K562 (cell line): ENCODE measurements around the gene TEX35. TPM values are rescaled to one million over a fixed set of nuclear protein-coding genes. Genes with fewer than 3 reads are reported as not detected.

Experiments
- ATAC-seq: fragments of 200-7000 bp; cut with Tn5 transposase; 3 replicates; pipeline ENCODE4 v1.9.1; 2020; ENCODE audit warnings: moderate library complexity
- BruUV-seq: library from RNA; stranded (reverse); fragments of 400-500 nt; replicated peaks from 2 replicates; lab custom pipeline; 2021; lab: Mats Ljungman, UMichigan
- CTCF ChIA-PET: fragments of 300-600 bp; formaldehyde crosslinking; extraction: SDS; loops from one replicate; lab custom pipeline; 2021; ENCODE audit warnings: low intra/inter-chr PET ratio; lab: Yijun Ruan, JAX
- POLR2A ChIA-PET: fragments of 300-600, 350-650 bp; sonication (Branson Sonifier 250); formaldehyde crosslinking; extraction: SDS; loops from one replicate; lab custom pipeline; 2021; ENCODE audit warnings: antibody characterized with exemption, inconsistent platforms; lab: Yijun Ruan, JAX
- DNase-seq, 4 experiments: peaks; one replicate each; pipeline versions ENCODE4 v3.0.0 to v3.0.0-alpha.2; 2011 to 2018; ENCODE audit warnings: low spot score in 3 of 4, mixed read lengths in 3 of 4; ENCODE audit errors: extremely low read depth in 1 of 4
- FAIRE-seq: peaks from 2 replicates; lab custom pipeline; 2011; peaks lifted over from hg19 to GRCh38; lab: Jason Lieb, UNC
- H2AFZ ChIP-seq: 2 replicates; pipeline ENCODE4 v1.6.0; 2011; ENCODE audit warnings: low read depth, low read length, control low read depth, inconsistent platforms
- H3K27ac ChIP-seq: fragments of 200-600 bp; 3 replicates; pipeline ENCODE4 v1.8.0; 2011; ENCODE audit warnings: low read depth, mild to moderate bottlenecking, control low read depth, inconsistent platforms, low read length, moderate library complexity, mixed read lengths; ENCODE audit errors: extremely low read depth
- H3K27me3 ChIP-seq, 2 experiments: fragments of 300-600 bp in 1 of 2; 2 replicates in 1 of 2; 3 replicates in 1 of 2; pipeline versions ENCODE4 v1.6.0 to v1.8.0; 2011; ENCODE audit warnings: inconsistent platforms in 2 of 2, low read length in 2 of 2, mild to moderate bottlenecking in 1 of 2, mixed read lengths in 1 of 2, moderate library complexity in 1 of 2; ENCODE audit not compliant: control insufficient read depth in 2 of 2, insufficient read depth in 2 of 2
- H3K36me3 ChIP-seq: fragments of 300-600 bp; 3 replicates; pipeline ENCODE4 v1.8.0; 2011; ENCODE audit warnings: mild to moderate bottlenecking, low read length, inconsistent platforms; ENCODE audit not compliant: control insufficient read depth, insufficient read depth
- H3K4me1 ChIP-seq, 2 experiments: fragments of 200-600 bp in 1 of 2; replicated peaks in 1 of 2; 2 replicates in 1 of 2; 3 replicates in 1 of 2; pipeline versions ENCODE4 v1.5.1 to v1.8.0; 2011; ENCODE audit warnings: inconsistent platforms in 2 of 2, low read length in 2 of 2, mild to moderate bottlenecking in 1 of 2, mixed read lengths in 1 of 2, moderate library complexity in 1 of 2; ENCODE audit not compliant: control insufficient read depth in 2 of 2, insufficient read depth in 2 of 2
- H3K4me2 ChIP-seq: 2 replicates; pipeline ENCODE4 v1.6.1; 2011; ENCODE audit warnings: low read length, control low read depth, inconsistent platforms, mixed read lengths; ENCODE audit not compliant: insufficient read depth
- H3K4me3 ChIP-seq: fragments of 200-600 bp; sonication (generic), shearing (Covaris generic); 2 replicates; pipeline ENCODE4 v1.5.1; 2016; ENCODE audit warnings: control low read depth, inconsistent platforms
- H3K79me2 ChIP-seq: fragments of 200-600 bp; 3 replicates; pipeline ENCODE4 v1.8.0; 2011; ENCODE audit warnings: low read length, inconsistent platforms; ENCODE audit not compliant: control insufficient read depth, insufficient read depth
- H3K9ac ChIP-seq, 2 experiments: 2 replicates each; pipeline versions ENCODE4 v1.6.0 to v1.6.1; 2011; ENCODE audit warnings: low read depth in 2 of 2, low read length in 2 of 2, control low read depth in 1 of 2, inconsistent platforms in 1 of 2, mild to moderate bottlenecking in 1 of 2, mixed read lengths in 1 of 2; ENCODE audit not compliant: insufficient read depth in 1 of 2
- H3K9me1 ChIP-seq: one replicate; pipeline ENCODE4 v1.6.0; 2011; ENCODE audit warnings: inconsistent platforms, mild to moderate bottlenecking, low read length, moderate library complexity; ENCODE audit not compliant: control insufficient read depth, insufficient read depth
- H3K9me3 ChIP-seq: replicated peaks from 2 replicates; pipeline ENCODE4 v1.5.1; 2011; ENCODE audit warnings: low read depth, low read length, inconsistent platforms; ENCODE audit not compliant: control insufficient read depth, insufficient read depth
- H4K20me1 ChIP-seq: replicated peaks from 2 replicates; pipeline ENCODE4 v1.6.1; 2011; ENCODE audit warnings: low read length, inconsistent platforms, mixed read lengths; ENCODE audit not compliant: control insufficient read depth, insufficient read depth
- BCL6 ChIP-seq: fragments of 250-450 bp; sonication (Bioruptor Pico); IDR thresholded peaks from 2 replicates; pipeline ENCODE4 v1.4.0; 2020
- CBX5 ChIP-seq: IDR thresholded peaks from 2 replicates; pipeline ENCODE4 v1.6.1; 2014; ENCODE audit warnings: low read depth, borderline replicate concordance
- GABPB1 ChIP-seq: sonication (generic); formaldehyde crosslinking; IDR thresholded peaks from 2 replicates; pipeline ENCODE4 v1.8.0; 2022; ENCODE audit warnings: mild to moderate bottlenecking, missing genetic modification reagents
- GATAD2B ChIP-seq: fragments of 450-650 bp; IDR thresholded peaks from 2 replicates; pipeline ENCODE4 v1.6.1; 2017; ENCODE audit warnings: mild to moderate bottlenecking, borderline replicate concordance
- HDAC1 ChIP-seq, 2 experiments: fragments of 450-650 bp; IDR thresholded peaks; 2 replicates each; pipeline ENCODE4 v1.6.1; 2016 to 2017; ENCODE audit warnings: inconsistent platforms in 1 of 2, mild to moderate bottlenecking in 1 of 2, moderate library complexity in 1 of 2
- HDAC2 ChIP-seq: fragments of 450-650 bp; IDR thresholded peaks from 2 replicates; pipeline ENCODE4 v1.6.1; 2016; ENCODE audit warnings: mild to moderate bottlenecking
- MXI1 ChIP-seq: IDR thresholded peaks from 2 replicates; pipeline ENCODE4 v1.6.1; 2011; ENCODE audit warnings: low read depth, mild to moderate bottlenecking, improper control_type of control experiment, low read length
- PTRF ChIP-seq: fragments of 450-650 bp; IDR thresholded peaks from 2 replicates; pipeline ENCODE4 v1.6.1; 2016; ENCODE audit warnings: mild to moderate bottlenecking, missing genetic modification characterization, missing compliant biosample characterization
- ZNF3 ChIP-seq: fragments of 250-450 bp; sonication (Bioruptor Pico); IDR thresholded peaks from 2 replicates; pipeline ENCODE4 v1.5.0; 2021; ENCODE audit warnings: mild to moderate bottlenecking, moderate library complexity
- ZNF311 ChIP-seq: fragments of 250-450 bp; sonication (Bioruptor Pico); IDR thresholded peaks from 2 replicates; pipeline ENCODE4 v1.4.0; 2020; ENCODE audit warnings: mild to moderate bottlenecking, moderate library complexity
- ZNF431 ChIP-seq: sonication (generic); formaldehyde crosslinking; IDR thresholded peaks from 2 replicates; pipeline ENCODE4 v1.8.0; 2022; ENCODE audit warnings: mild to moderate bottlenecking, missing genetic modification reagents
- WGBS: fragments of 100-300 bp; shearing (Covaris generic); methylation state at CpG from one replicate; pipeline ENCODE4 v1.1.6; 2016; ENCODE audit warnings: low coverage, mixed read lengths; ENCODE audit not compliant: insufficient coverage; ENCODE audit errors: missing lambda C conversion rate; 5-methylcytosine and 5-hydroxymethylcytosine counted together
- in situ Hi-C: fragments of 300-500 bp; cut with MboI; formaldehyde crosslinking; loops from 4 replicates; pipeline ENCODE4 v1.15.0; 2018; ENCODE audit warnings: inconsistent platforms, mixed read lengths
- intact Hi-C: fragments of 100-400 bp; cut with micrococcal nuclease; formaldehyde crosslinking; loops from 2 replicates; pipeline ENCODE4 v1.14.2; 2022
- polyA plus RNA-seq, 8 experiments: library from polyadenylated mRNA; depleted of rRNA in 4 of 8; stranded (reverse) in 5 of 8; unstranded in 3 of 8; fragments of >200 nt; fragmentation: Nextera tagmentation in 2 of 8; fragmentation: Illumina TruSeq in 1 of 8; extraction: Ambion mirVana in 2 of 8; extraction: Trizol in 1 of 8; gene quantifications; 2 replicates each; pipeline versions ENCODE4 v1.2.1 to v1.2.3, GENCODE V29; 2011 to 2014; ENCODE audit warnings: inconsistent platforms in 1 of 8, missing spikeins in 1 of 8
- total RNA-seq, 7 experiments: library from RNA; depleted of rRNA in 6 of 7; stranded (reverse); fragments of >200 nt in 6 of 7; fragmentation: Illumina TruSeq in 2 of 7; extraction: Trizol in 2 of 7; gene quantifications; 2 replicates each; pipeline versions ENCODE4 v1.2.1 to v1.2.3, GENCODE V29; 2011 to 2021; ENCODE audit warnings: low replicate concordance in 1 of 7

Gene TEX35
- total and polyA plus RNA-seq, 9 of the 15 experiments (the other 6 are each of a cell fraction or from before 2014, with no cell fraction given), result not detected

DNA sequence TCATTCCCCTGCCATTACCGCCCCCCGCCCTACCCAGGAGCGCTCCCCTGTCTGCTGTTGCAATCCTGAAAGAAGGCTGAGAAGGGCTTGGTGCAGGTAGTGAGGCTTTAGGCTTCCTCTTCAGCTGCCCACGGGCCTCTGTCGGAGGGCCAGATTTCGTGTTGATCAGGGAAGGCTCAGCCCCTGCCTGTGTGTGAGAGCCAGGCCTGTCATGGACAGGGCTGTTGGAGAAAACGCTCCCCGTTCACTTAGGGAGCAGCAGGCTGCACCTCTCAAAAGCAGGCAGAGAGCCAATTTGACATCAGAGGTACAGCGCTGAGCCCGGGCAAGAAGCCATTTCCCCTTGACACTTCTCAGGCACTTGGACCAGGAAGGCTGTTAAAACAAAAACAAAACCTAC lies 19.0 kb downstream of the TEX35 start:
- ChIA-PET CTCF (interaction anchor here (0.5 to 2.2 kb wide), 6 partner anchors 221 to 1282 kb away, joined by 3 to 9 read pairs (median 3); no protein-coding TSS in a partner anchor), POLR2A (no interaction called here)
- in situ Hi-C loops, result loop anchor here (5.0 to 25.0 kb wide), 3 partner anchors 230 to 830 kb away; partner anchors contain the start of gene AXDND1
- no peak overlapping the region for H3K4me3 ChIP-seq
- H3K79me2 ChIP-seq, result no peaks in the 10 kb centered on the region
- no peak overlapping the region for H3K4me2 ChIP-seq
- H3K4me1 ChIP-seq, result no peaks in the 10 kb centered on the region
- 4% methylated on average over 10 of the region's 10 CpGs for WGBS
- H3K36me3 ChIP-seq, result no peaks in the 10 kb centered on the region
- H2AFZ ChIP-seq, result 0 out of 2 replicates have a peak overlapping the region, but pooled peaks have one; percentile 15
- ATAC-seq (peak; percentile 46), FAIRE-seq (no peak), DNase-seq (no peak)
- TF ChIP-seq GABPB1 (CRISPR knock-in tag), result no peak
- no peak for TF ChIP-seq PTRF (tag)
- TF ChIP-seq ZNF311 (CRISPR knock-in tag), result no peak
- TF ChIP-seq ZNF3 (CRISPR knock-in tag), result no peak
- no peak for TF ChIP-seq GATAD2B
- TF ChIP-seq HDAC1 (IDR thresholded peaks at IDR 0.05), result no peak
- TF ChIP-seq CBX5, result no peak
- TF ChIP-seq ZNF431 (CRISPR knock-in tag), result no peak
- no peak for TF ChIP-seq HDAC2
- TF ChIP-seq BCL6, result no peak
- no peak for TF ChIP-seq MXI1
- no peak overlapping the region for H3K27ac ChIP-seq
- H3K27me3 ChIP-seq, result peaks cover under 1 to 33% of the 10 kb centered on the region in 2 experiments; a peak in 3 of 5 replicates
- H3K9ac ChIP-seq, result no peak overlapping the region
- no TSS peak for BruUV-seq
- no peaks in the 10 kb centered on the region for H3K9me3 ChIP-seq
- H4K20me1 ChIP-seq, result 0 out of 2 replicates have a peak, but pooled peaks cover under 1% of the 10 kb centered on the region
- intact Hi-C loops, result loop anchor here (2.0 kb wide), 2 partner anchors 221 to 471 kb away; no protein-coding TSS in a partner anchor
- no peaks in the 10 kb centered on the region for H3K9me1 ChIP-seq
